MM.1S (cell line): ENCODE measurements around the gene MRPL19.
A peak's percentile ranks its signal among the peaks of the same experiment; 100 is the strongest.

Source experiments
- DNase-seq: peaks from one replicate; pipeline ENCODE4 v3.0.0-alpha.2; 2015
- H2AFZ ChIP-seq: fragments of 300-600 bp; sonication (generic); 2 replicates; pipeline ENCODE4 v1.6.0; 2016; ENCODE audit warnings: antibody characterized with exemption, low read length
- H3F3A ChIP-seq: fragments of 300-600 bp; sonication (generic); 2 replicates; pipeline ENCODE4 v1.6.1; 2016; ENCODE audit warnings: mild to moderate bottlenecking, antibody characterized with exemption, low read length, moderate library complexity, mixed read lengths; ENCODE audit not compliant: insufficient read depth
- H3K27ac ChIP-seq: fragments of 300-600 bp; sonication (generic); 2 replicates; pipeline ENCODE4 v1.5.1; 2016; ENCODE audit warnings: mild to moderate bottlenecking, low read length
- H3K27me3 ChIP-seq: fragments of 300-600 bp; sonication (generic); replicated peaks from 2 replicates; pipeline ENCODE4 v1.6.0; 2016; ENCODE audit warnings: low read length; ENCODE audit not compliant: insufficient read depth
- H3K36me3 ChIP-seq: fragments of 300-600 bp; sonication (generic); replicated peaks from 2 replicates; pipeline ENCODE4 v1.6.1; 2016; ENCODE audit warnings: mild to moderate bottlenecking, low read length, mixed read lengths; ENCODE audit not compliant: insufficient read depth
- H3K4me1 ChIP-seq: fragments of 300-600 bp; sonication (generic); 2 replicates; pipeline ENCODE4 v1.6.1; 2016; ENCODE audit warnings: low read length, mixed read lengths
- H3K4me2 ChIP-seq: fragments of 300-600 bp; sonication (generic); 2 replicates; pipeline ENCODE4 v1.6.0; 2016; ENCODE audit warnings: low read depth, low read length
- H3K4me3 ChIP-seq: fragments of 300-600 bp; sonication (generic); 2 replicates; pipeline ENCODE4 v1.5.1; 2016; ENCODE audit warnings: low read length, mixed read lengths
- H3K79me2 ChIP-seq: fragments of 300-600 bp; sonication (generic); 2 replicates; pipeline ENCODE4 v1.6.1; 2016; ENCODE audit warnings: mixed run types, low read length, mixed read lengths
- H3K9ac ChIP-seq: fragments of 300-600 bp; sonication (generic); 2 replicates; pipeline ENCODE4 v1.6.1; 2016; ENCODE audit warnings: low read length, mixed read lengths
- H3K9me2 ChIP-seq: fragments of 300-600 bp; sonication (generic); replicated peaks from 2 replicates; pipeline ENCODE4 v1.6.1; 2016; ENCODE audit warnings: mild to moderate bottlenecking, low read length, mixed read lengths; ENCODE audit not compliant: insufficient read depth
- H3K9me3 ChIP-seq: fragments of 300-600 bp; sonication (generic); replicated peaks from 2 replicates; pipeline ENCODE4 v1.6.1; 2016; ENCODE audit warnings: mild to moderate bottlenecking, low read length, mixed read lengths; ENCODE audit not compliant: insufficient read depth
- H4K20me1 ChIP-seq: fragments of 300-600 bp; sonication (generic); 2 replicates; pipeline ENCODE4 v1.6.1; 2016; ENCODE audit warnings: mild to moderate bottlenecking, low read length, moderate library complexity, mixed read lengths; ENCODE audit not compliant: insufficient read depth
- EZH2 ChIP-seq: fragments of 300-600 bp; sonication (generic); optimal IDR thresholded peaks from 2 replicates; pipeline ENCODE3; 2017; ENCODE audit warnings: low read depth, mild to moderate bottlenecking, antibody characterized with exemption, low read length, mixed read lengths
- EZH2phosphoT487 ChIP-seq: fragments of 300-600 bp; sonication (generic); IDR thresholded peaks from 2 replicates; pipeline ENCODE4 v1.6.1; 2018; ENCODE audit warnings: antibody characterized with exemption, low read length
- TF ChIP-seq, protein P1 (sequence below): fragments of 300-600 bp; sonication (generic); IDR thresholded peaks from 2 replicates; pipeline ENCODE4 v1.5.1; 2016; ENCODE audit warnings: antibody characterized with exemption, low read length, mixed read lengths

MRPL19 gene

GRCh38 chr2:75728614-75729419 is 82.2 kb downstream of the MRPL19 start:
- H2AFZ ChIP-seq, result no peak overlapping the region
- H3K79me2 ChIP-seq, result no peaks in the 10 kb centered on the region
- H3K9ac ChIP-seq, result no peak overlapping the region

DNA sequence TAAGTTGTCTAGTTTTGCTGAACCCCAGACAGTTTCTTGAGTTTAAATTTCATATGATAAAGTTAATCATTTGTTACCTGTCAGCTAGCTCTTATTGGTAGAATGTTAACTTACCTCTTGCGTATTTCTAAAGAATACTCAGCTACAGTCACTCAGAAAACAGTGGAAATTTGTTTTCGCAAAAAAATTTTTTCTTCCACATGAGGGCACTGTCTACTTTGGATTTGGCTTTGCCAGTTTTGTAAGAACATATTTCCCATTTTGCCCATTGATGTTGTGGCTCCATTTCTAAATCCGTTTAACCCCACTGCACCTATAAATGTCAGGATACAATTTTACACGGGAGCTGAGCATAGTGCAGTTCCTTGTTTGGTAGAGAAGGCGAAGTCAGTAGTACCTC is 83.3 kb downstream of the MRPL19 start:
- no peak overlapping the region for H3K4me2 ChIP-seq
- H3K27ac ChIP-seq, result no peak overlapping the region
- H3K4me1 ChIP-seq, result 0 out of 2 replicates have a peak, but pooled peaks cover 3% of the 10 kb centered on the region
- no peaks in the 10 kb centered on the region for H3K9me2 ChIP-seq
- 0 out of 2 replicates have a peak, but pooled peaks cover 6% of the 10 kb centered on the region for H3K27me3 ChIP-seq
- peak; percentile 7 for DNase-seq
- no peak overlapping the region for H3K4me3 ChIP-seq
- H3K9ac ChIP-seq, result no peak overlapping the region
- no peaks in the 10 kb centered on the region for H3K36me3 ChIP-seq
- no peaks in the 10 kb centered on the region for H4K20me1 ChIP-seq
- H3F3A ChIP-seq, result peaks cover 3% of the 10 kb centered on the region; the same call in 1 of the 2 replicates
- no peak overlapping the region for H2AFZ ChIP-seq
- H3K79me2 ChIP-seq, result no peaks in the 10 kb centered on the region
- H3K9me3 ChIP-seq, result no peaks in the 10 kb centered on the region
- TF ChIP-seq EZH2, result no peak
- TF ChIP-seq, protein P1, sequence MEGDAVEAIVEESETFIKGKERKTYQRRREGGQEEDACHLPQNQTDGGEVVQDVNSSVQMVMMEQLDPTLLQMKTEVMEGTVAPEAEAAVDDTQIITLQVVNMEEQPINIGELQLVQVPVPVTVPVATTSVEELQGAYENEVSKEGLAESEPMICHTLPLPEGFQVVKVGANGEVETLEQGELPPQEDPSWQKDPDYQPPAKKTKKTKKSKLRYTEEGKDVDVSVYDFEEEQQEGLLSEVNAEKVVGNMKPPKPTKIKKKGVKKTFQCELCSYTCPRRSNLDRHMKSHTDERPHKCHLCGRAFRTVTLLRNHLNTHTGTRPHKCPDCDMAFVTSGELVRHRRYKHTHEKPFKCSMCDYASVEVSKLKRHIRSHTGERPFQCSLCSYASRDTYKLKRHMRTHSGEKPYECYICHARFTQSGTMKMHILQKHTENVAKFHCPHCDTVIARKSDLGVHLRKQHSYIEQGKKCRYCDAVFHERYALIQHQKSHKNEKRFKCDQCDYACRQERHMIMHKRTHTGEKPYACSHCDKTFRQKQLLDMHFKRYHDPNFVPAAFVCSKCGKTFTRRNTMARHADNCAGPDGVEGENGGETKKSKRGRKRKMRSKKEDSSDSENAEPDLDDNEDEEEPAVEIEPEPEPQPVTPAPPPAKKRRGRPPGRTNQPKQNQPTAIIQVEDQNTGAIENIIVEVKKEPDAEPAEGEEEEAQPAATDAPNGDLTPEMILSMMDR, result peak; percentile 17; the same call in 1 of the 2 replicates

More at GRCh38 chr2:75728614-75729419, 82.2 kb downstream of the MRPL19 start:
- Histone ChIP-seq H3K9me3 (no peaks in the 10 kb centered on the region), H3F3A (peaks cover 3% of the 10 kb centered on the region; the same call in 1 of the 2 replicates), H3K9me2 (no peaks in the 10 kb centered on the region), H4K20me1 (no peaks in the 10 kb centered on the region), H3K4me3 (no peak overlapping the region), H3K36me3 (no peaks in the 10 kb centered on the region), H3K4me1 (0 out of 2 replicates have a peak, but pooled peaks cover 3% of the 10 kb centered on the region), H3K27me3 (0 out of 2 replicates have a peak, but pooled peaks cover 6% of the 10 kb centered on the region), H3K4me2 (no peak overlapping the region), H3K27ac (no peak overlapping the region)
- peak; percentile 22 for DNase-seq
- TF ChIP-seq, protein P1, result no peak
- 0 out of 2 replicates have a peak, but pooled peaks have one; percentile 61 for TF ChIP-seq EZH2phosphoT487

DNA sequence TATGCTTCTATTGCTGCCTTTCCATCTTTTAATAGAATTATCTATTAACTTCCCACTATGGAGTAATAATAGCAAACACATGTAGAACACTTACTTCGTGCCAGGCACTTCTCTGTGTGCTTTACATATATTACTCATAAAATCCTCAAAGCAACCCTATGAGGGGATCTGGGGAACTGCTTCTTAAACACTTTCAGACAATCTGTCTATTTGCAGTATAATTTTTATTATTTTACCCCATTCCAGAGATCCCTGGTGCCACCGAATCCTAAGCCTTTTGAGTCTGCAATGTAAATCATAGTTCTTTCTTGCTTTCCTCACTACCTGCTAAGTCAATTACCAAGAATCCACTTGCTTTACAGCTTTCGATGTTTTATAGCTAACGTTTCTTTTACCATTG is 89.7 kb downstream of the MRPL19 start:
- DNase-seq, result no peak
- TF ChIP-seq EZH2phosphoT487 (no peak), EZH2 (no peak)
- TF ChIP-seq, protein P1, result no peak
- Histone ChIP-seq H4K20me1 (no peaks in the 10 kb centered on the region), H3K27ac (no peak overlapping the region), H3K79me2 (no peaks in the 10 kb centered on the region), H3K36me3 (no peaks in the 10 kb centered on the region), H3K4me1 (no peaks in the 10 kb centered on the region), H3K4me3 (no peak overlapping the region), H3K4me2 (no peak overlapping the region), H3K9ac (no peak overlapping the region), H3K9me3 (no peaks in the 10 kb centered on the region), H3F3A (no peaks in the 10 kb centered on the region), H3K27me3 (no peaks in the 10 kb centered on the region), H3K9me2 (no peaks in the 10 kb centered on the region), H2AFZ (no peak overlapping the region)
